ENCODE results near the gene KCNIP4. TPM values are rescaled to one million over a fixed set of nuclear protein-coding genes. Genes with fewer than 3 reads are reported as not detected.

The KCNIP4 gene
- total and polyA plus RNA-seq, 2 donors (not counting 3 experiments of a cell fraction or from before 2014, with no cell fraction given), result not detected

GRCh38 chr4:21420166-21420565, 528.4 kb downstream of the KCNIP4 start:
- dilution Hi-C loops (cut with MboI; ENCODE audit: extremely low pct_ligation_motif_present, low sequenced_read_pairs), result no loop called here
- intact Hi-C loops (cut with micrococcal nuclease), result no loop called here
- Histone ChIP-seq H3K9ac (replicated peaks; ENCODE audit: extremely low read depth, insufficient read depth, low read length) (no peak overlapping the region), H3K9me3 (replicated peaks; ENCODE audit: control insufficient read depth, insufficient read depth, low read length) (no peaks in the 10 kb centered on the region), H3K27me3 (ENCODE audit: control insufficient read depth in 2 of 2, insufficient read depth in 2 of 2, low read length in 2 of 2) (no peaks in the 10 kb centered on the region), H4K20me1 (replicated peaks; ENCODE audit: control insufficient read depth, extremely low read depth, insufficient read depth, low read length) (no peaks in the 10 kb centered on the region), H3K4me3 (replicated peaks in 1 of 3; ENCODE audit: insufficient read depth in 1 of 3, low read depth in 1 of 3, low read length in 3 of 3) (no peak overlapping the region), H3K4me1 (ENCODE audit: control insufficient read depth, extremely low read depth, insufficient read depth, low read length) (no peaks in the 10 kb centered on the region), H2AFZ (ENCODE audit: low read depth, low read length) (no peak overlapping the region), H3K9me1 (replicated peaks; ENCODE audit: control insufficient read depth, extremely low read depth, insufficient read depth, low read length) (no peaks in the 10 kb centered on the region), H3K4me2 (ENCODE audit: insufficient read depth, low read length) (no peak overlapping the region), H3K36me3 (ENCODE audit: control insufficient read depth in 2 of 2, extremely low read depth in 1 of 2, insufficient read depth in 2 of 2, low read length in 2 of 2) (no peaks in the 10 kb centered on the region), H3K79me2 (ENCODE audit: control insufficient read depth, insufficient read depth, low read length) (no peaks in the 10 kb centered on the region), H3K27ac (ENCODE audit: insufficient read depth, low read depth, low read length) (no peak overlapping the region)
- ChIA-PET POLR2A (no interaction called here), CTCF (no interaction called here)
- TF ChIP-seq MAX (IDR thresholded peaks at IDR 0.05; ENCODE audit: insufficient read depth, insufficient read length), result no peak
- TF ChIP-seq FOS (IDR thresholded peaks at IDR 0.05; ENCODE audit: borderline replicate concordance, insufficient read depth, low read length), result no peak
- no peak for TF ChIP-seq MYC (IDR thresholded peaks at IDR 0.05; ENCODE audit: low read depth, low read length)
- TF ChIP-seq JUN (IDR thresholded peaks at IDR 0.05; ENCODE audit: borderline replicate concordance, insufficient read depth, insufficient read length, low read depth), result no peak
- TF ChIP-seq EZH2 (IDR thresholded peaks at IDR 0.05; ENCODE audit: borderline replicate concordance, low read depth, low read length, severe bottlenecking), result no peak
- no peak for TF ChIP-seq GATA2 (IDR thresholded peaks at IDR 0.05; ENCODE audit: insufficient read depth, insufficient read length, low read depth, low read length)
- TF ChIP-seq, protein P1, sequence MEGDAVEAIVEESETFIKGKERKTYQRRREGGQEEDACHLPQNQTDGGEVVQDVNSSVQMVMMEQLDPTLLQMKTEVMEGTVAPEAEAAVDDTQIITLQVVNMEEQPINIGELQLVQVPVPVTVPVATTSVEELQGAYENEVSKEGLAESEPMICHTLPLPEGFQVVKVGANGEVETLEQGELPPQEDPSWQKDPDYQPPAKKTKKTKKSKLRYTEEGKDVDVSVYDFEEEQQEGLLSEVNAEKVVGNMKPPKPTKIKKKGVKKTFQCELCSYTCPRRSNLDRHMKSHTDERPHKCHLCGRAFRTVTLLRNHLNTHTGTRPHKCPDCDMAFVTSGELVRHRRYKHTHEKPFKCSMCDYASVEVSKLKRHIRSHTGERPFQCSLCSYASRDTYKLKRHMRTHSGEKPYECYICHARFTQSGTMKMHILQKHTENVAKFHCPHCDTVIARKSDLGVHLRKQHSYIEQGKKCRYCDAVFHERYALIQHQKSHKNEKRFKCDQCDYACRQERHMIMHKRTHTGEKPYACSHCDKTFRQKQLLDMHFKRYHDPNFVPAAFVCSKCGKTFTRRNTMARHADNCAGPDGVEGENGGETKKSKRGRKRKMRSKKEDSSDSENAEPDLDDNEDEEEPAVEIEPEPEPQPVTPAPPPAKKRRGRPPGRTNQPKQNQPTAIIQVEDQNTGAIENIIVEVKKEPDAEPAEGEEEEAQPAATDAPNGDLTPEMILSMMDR (IDR thresholded peaks at IDR 0.05; ENCODE audit: extremely low read depth in 1 of 2, insufficient read depth in 1 of 2, low read depth in 1 of 2, low read length in 2 of 2), result no peak
- no TSS peak for BruUV-seq (replicated peaks)
- FAIRE-seq (no peak), DNase-seq (ENCODE audit: low read depth, low spot score) (no peak)

Data from endothelial cell of umbilical vein (primary cell).